PFSK-1 (cell line): ENCODE data around the gene ARL4C.

ENCODE experiments used
- POLR2AphosphoS5 ChIP-seq: IDR thresholded peaks from 2 replicates; pipeline ENCODE4 v1.6.1; 2012; ENCODE audit warnings: low read depth, mild to moderate bottlenecking, control low read depth, low read length, moderate library complexity
- TAF1 ChIP-seq: IDR thresholded peaks from 2 replicates; pipeline ENCODE4 v1.6.1; 2012; ENCODE audit warnings: low read length, control low read depth, borderline replicate concordance; ENCODE audit not compliant: insufficient read depth

GRCh38 chr2:234500394-234501006, 3.6 kb upstream of the ARL4C start:
- TF ChIP-seq POLR2AphosphoS5 (no peak), TAF1 (no peak)
